ENCODE results near the gene IBA57. TPM values are rescaled to one million over a fixed set of nuclear protein-coding genes. Genes with fewer than 3 reads are reported as not detected.

The IBA57 gene
- total and polyA plus RNA-seq, 7 donors = 2.9 to 14.0 (median 4.8) TPM

GRCh38 chr1:228140724-228141225 is 24.8 kb upstream of the IBA57 start:
- no peaks in the 10 kb centered on the region for H3K27me3 ChIP-seq
- intact Hi-C loops (cut with DNase I) = loop anchor here (1.0 kb wide), 1 partner anchor 25 kb away; the partner anchor contains the start of gene IBA57
- H3K27ac ChIP-seq = peak overlapping the region; percentile 93 to 99 (median 96)
- DNase-seq = no peak
- TF ChIP-seq POLR2A (IDR thresholded peaks at IDR 0.05) (no peak), CTCF (IDR thresholded peaks at IDR 0.05) (no peak), POLR2AphosphoS5 (IDR thresholded peaks at IDR 0.05) (no peak), EP300 (IDR thresholded peaks at IDR 0.05) (no peak)
- peaks cover 0 to 7% (median 1%) of the 10 kb centered on the region in 4 donors for H3K36me3 ChIP-seq
- H3K4me3 ChIP-seq = peak overlapping the region; percentile 70 to 96 (median 88)
- WGBS, 2 donors = 1 to 5% methylated on average over 25 of the region's 25 CpGs
- peaks cover 0 to 39% (median 38%) of the 10 kb centered on the region in 4 donors for H3K4me1 ChIP-seq
- no peaks in the 10 kb centered on the region for H3K9me3 ChIP-seq

GRCh38 chr1:228141226-228142044 is 24.2 kb upstream of the IBA57 start:
- H3K4me1 ChIP-seq = peaks cover 0 to 39% (median 38%) of the 10 kb centered on the region in 4 donors

GRCh38 chr1:228142155-228142691 is 23.4 kb upstream of the IBA57 start:
- Histone ChIP-seq H3K4me1 (peaks cover 0 to 39% (median 38%) of the 10 kb centered on the region in 4 donors), H3K4me3 (no peak overlapping the region), H3K27me3 (no peaks in the 10 kb centered on the region), H3K9me3 (no peaks in the 10 kb centered on the region), H3K27ac (peak overlapping the region; percentile 93 to 99 (median 96)), H3K36me3 (peaks cover 0 to 20% (median 7%) of the 10 kb centered on the region in 4 donors)
- WGBS, 2 donors = 70 to 74% methylated on average over 16 of the region's 16 CpGs
- intact Hi-C loops (cut with DNase I) = no loop called here
- TF ChIP-seq CTCF (IDR thresholded peaks at IDR 0.05) = no peak
- DNase-seq = peak; percentile 61

More at GRCh38 chr1:228141226-228142044, 24.2 kb upstream of the IBA57 start:
- Histone ChIP-seq H3K36me3 (peaks cover 0 to 14% (median 3%) of the 10 kb centered on the region in 4 donors), H3K27me3 (no peaks in the 10 kb centered on the region), H3K4me3 (peak overlapping the region; percentile 70 to 96 (median 88)), H3K27ac (peak overlapping the region; percentile 93 to 99 (median 96)), H3K9me3 (no peaks in the 10 kb centered on the region)
- intact Hi-C loops (cut with DNase I) = loop anchor here (1.0 kb wide), 1 partner anchor 24 kb away; the partner anchor contains the start of gene IBA57
- 18 to 41% methylated on average over 27 of the region's 27 CpGs for WGBS, 2 donors
- DNase-seq = peak; percentile 77
- TF ChIP-seq EP300 (IDR thresholded peaks at IDR 0.05) (no peak), CTCF (IDR thresholded peaks at IDR 0.05) (no peak), POLR2AphosphoS5 (IDR thresholded peaks at IDR 0.05) (no peak), POLR2A (IDR thresholded peaks at IDR 0.05) (no peak)

- H3K27ac ChIP-seq = peak overlapping the region in 3 of 4 donors; percentile 96 to 99 (median 96)
- H3K27me3 ChIP-seq = no peaks in the 10 kb centered on the region
- DNase-seq = no peak
- 75 to 77% methylated on average over 11 of the region's 11 CpGs for WGBS, 2 donors
- TF ChIP-seq EP300 (IDR thresholded peaks at IDR 0.05) (no peak), CTCF (IDR thresholded peaks at IDR 0.05) (no peak), POLR2A (IDR thresholded peaks at IDR 0.05) (no peak), POLR2AphosphoS5 (IDR thresholded peaks at IDR 0.05) (no peak)
- peaks cover 0 to 25% (median 10%) of the 10 kb centered on the region in 4 donors for H3K36me3 ChIP-seq
- peaks cover 0 to 39% (median 38%) of the 10 kb centered on the region in 4 donors for H3K4me1 ChIP-seq
- no peak overlapping the region for H3K4me3 ChIP-seq
- H3K9me3 ChIP-seq = no peaks in the 10 kb centered on the region
- intact Hi-C loops (cut with DNase I) = no loop called here
Observed at GRCh38 chr1:228142701-228143136, 22.9 kb upstream of the IBA57 start.
